H9 (cell line): Measurements from ENCODE around the gene GPC3. TPM values are rescaled to one million over a fixed set of nuclear protein-coding genes. Genes with fewer than 3 reads are reported as not detected.

Experiments
- DNase-seq: peaks from one replicate; pipeline ENCODE4 v3.0.0-alpha.2; 2017
- H2AFZ ChIP-seq: one replicate; pipeline ENCODE4 v1.6.1; 2013; ENCODE audit warnings: mild to moderate bottlenecking, low read length, control low read depth, moderate library complexity
- H2AK5ac ChIP-seq: 2 replicates; pipeline ENCODE4 v1.6.1; 2013; ENCODE audit warnings: low read length, control low read depth, mixed read lengths; ENCODE audit not compliant: insufficient read length
- H2BK120ac ChIP-seq: one replicate; pipeline ENCODE4 v1.6.1; 2013; ENCODE audit warnings: low read depth, mild to moderate bottlenecking, low read length, control low read depth, inconsistent platforms; ENCODE audit not compliant: poor library complexity, severe bottlenecking
- H2BK12ac ChIP-seq: 2 replicates; pipeline ENCODE4 v1.6.1; 2013; ENCODE audit warnings: low read length, control low read depth, mixed read lengths, low read depth; ENCODE audit not compliant: insufficient read length
- H2BK15ac ChIP-seq: 2 replicates; pipeline ENCODE4 v1.6.1; 2013; ENCODE audit warnings: low read depth, low read length, control low read depth
- H2BK20ac ChIP-seq: one replicate; pipeline ENCODE4 v1.6.1; 2013; ENCODE audit warnings: low read depth, mild to moderate bottlenecking, low read length, control low read depth, inconsistent platforms; ENCODE audit not compliant: poor library complexity, severe bottlenecking
- H2BK5ac ChIP-seq: 2 replicates; pipeline ENCODE4 v1.6.1; 2013; ENCODE audit warnings: low read length, control low read depth, mixed read lengths; ENCODE audit not compliant: insufficient read length
- H3K14ac ChIP-seq: 2 replicates; pipeline ENCODE4 v1.6.1; 2013; ENCODE audit warnings: low read length, control low read depth; ENCODE audit not compliant: insufficient read depth
- H3K18ac ChIP-seq: 2 replicates; pipeline ENCODE4 v1.6.1; 2013; ENCODE audit warnings: low read depth, mild to moderate bottlenecking, mixed read lengths, low read length, control low read depth; ENCODE audit not compliant: insufficient read length
- H3K23ac ChIP-seq: 2 replicates; pipeline ENCODE4 v1.6.1; 2013; ENCODE audit warnings: low read length, control low read depth, mixed read lengths, low read depth; ENCODE audit not compliant: insufficient read length
- H3K23me2 ChIP-seq: 2 replicates; pipeline ENCODE4 v1.6.1; 2013; ENCODE audit warnings: low read depth, mild to moderate bottlenecking, mixed read lengths, low read length, control low read depth; ENCODE audit not compliant: insufficient read length, poor library complexity, severe bottlenecking
- H3K27ac ChIP-seq: 2 replicates; pipeline ENCODE4 v1.5.1; 2013; ENCODE audit warnings: low read length, control low read depth, mixed read lengths, low read depth; ENCODE audit not compliant: insufficient read length
- H3K27me3 ChIP-seq: 2 replicates; pipeline ENCODE4 v1.6.1; 2013; ENCODE audit warnings: low read length, control low read depth, inconsistent platforms; ENCODE audit not compliant: insufficient read depth
- H3K4ac ChIP-seq: 2 replicates; pipeline ENCODE4 v1.6.1; 2013; ENCODE audit warnings: low read depth, mild to moderate bottlenecking, control low read depth, inconsistent platforms, low read length, moderate library complexity
- H3K4me1 ChIP-seq: 2 replicates; pipeline ENCODE4 v1.6.1; 2013; ENCODE audit warnings: low read length, control low read depth, inconsistent platforms; ENCODE audit not compliant: insufficient read depth
- H3K4me2 ChIP-seq: 2 replicates; pipeline ENCODE4 v1.6.1; 2013; ENCODE audit warnings: low read length, control low read depth, mixed read lengths; ENCODE audit not compliant: insufficient read length, insufficient read depth
- H3K56ac ChIP-seq: 2 replicates; pipeline ENCODE4 v1.6.1; 2013; ENCODE audit warnings: low read depth, mild to moderate bottlenecking, mixed read lengths, low read length, control low read depth; ENCODE audit not compliant: insufficient read length
- H3K79me1 ChIP-seq: 2 replicates; pipeline ENCODE4 v1.6.1; 2013; ENCODE audit warnings: low read depth, mild to moderate bottlenecking, moderate library complexity, low read length, control low read depth, inconsistent platforms; ENCODE audit not compliant: insufficient read depth, poor library complexity, severe bottlenecking
- H3K79me2 ChIP-seq: 2 replicates; pipeline ENCODE4 v1.6.1; 2013; ENCODE audit warnings: low read length, control low read depth, inconsistent platforms; ENCODE audit not compliant: insufficient read depth
- H3K9ac ChIP-seq: 2 replicates; pipeline ENCODE4 v1.6.1; 2013; ENCODE audit warnings: low read length, control low read depth, mixed read lengths; ENCODE audit not compliant: insufficient read length; ENCODE audit errors: extremely low read depth
- H3K9me3 ChIP-seq: one replicate; pipeline ENCODE4 v1.6.1; 2013; ENCODE audit warnings: low read depth, low read length, inconsistent platforms; ENCODE audit not compliant: control insufficient read depth
- H3T11ph ChIP-seq: one replicate; pipeline ENCODE4 v1.6.1; 2013; ENCODE audit warnings: mild to moderate bottlenecking, low read length, control low read depth, inconsistent platforms
- H4K20me1 ChIP-seq: one replicate; pipeline ENCODE4 v1.6.1; 2013; ENCODE audit not compliant: control insufficient read depth, insufficient read length, insufficient read depth
- H4K5ac ChIP-seq: 2 replicates; pipeline ENCODE4 v1.6.1; 2013; ENCODE audit warnings: low read depth, mild to moderate bottlenecking, mixed read lengths, low read length, control low read depth; ENCODE audit not compliant: insufficient read length
- H4K8ac ChIP-seq: replicated peaks from 2 replicates; pipeline ENCODE4 v1.6.1; 2013; ENCODE audit warnings: low read length, control low read depth, mixed read lengths, low read depth; ENCODE audit not compliant: insufficient read length
- H4K91ac ChIP-seq: 2 replicates; pipeline ENCODE4 v1.6.1; 2013; ENCODE audit warnings: low read depth, mild to moderate bottlenecking, moderate library complexity, mixed read lengths, low read length, control low read depth; ENCODE audit not compliant: insufficient read length
- H3K27ac Mint-ChIP-seq, 3 experiments: 2 replicates in 2 of 3; 3 replicates in 1 of 3; pipeline ENCODE4 v1.8.0; 2020 to 2021; ENCODE audit warnings: mixed read lengths in 3 of 3, mild to moderate bottlenecking in 1 of 3, moderate library complexity in 1 of 3
- H3K27me3 Mint-ChIP-seq: 2 replicates; pipeline ENCODE4 v1.8.0; 2021; ENCODE audit warnings: low read depth, mild to moderate bottlenecking, moderate library complexity, mixed read lengths
- H3K36me3 Mint-ChIP-seq, 3 experiments: 2 replicates in 2 of 3; 3 replicates in 1 of 3; pipeline ENCODE4 v1.8.0; 2020 to 2021; ENCODE audit warnings: low read depth in 3 of 3, mixed read lengths in 3 of 3; ENCODE audit not compliant: insufficient read depth in 1 of 3
- H3K4me1 Mint-ChIP-seq, 2 experiments: 2 replicates each; pipeline ENCODE4 v1.8.0; 2020; ENCODE audit warnings: mixed read lengths in 2 of 2
- H3K4me3 Mint-ChIP-seq, 2 experiments: 2 replicates in 1 of 2; 3 replicates in 1 of 2; pipeline ENCODE4 v1.8.0; 2020 to 2021; ENCODE audit warnings: mild to moderate bottlenecking in 2 of 2, mixed read lengths in 2 of 2, moderate library complexity in 1 of 2
- H3K9me3 Mint-ChIP-seq, 2 experiments: 2 replicates in 1 of 2; 3 replicates in 1 of 2; pipeline ENCODE4 v1.8.0; 2020; ENCODE audit warnings: mild to moderate bottlenecking in 2 of 2, mixed read lengths in 2 of 2, moderate library complexity in 1 of 2
- CTCF ChIP-seq: fragments of 200-600 bp; sonication (generic); conservative IDR thresholded peaks from 3 replicates; pipeline ENCODE4 v1.8.0; 2021; ENCODE audit warnings: antibody characterized with exemption, mild to moderate bottlenecking
- WGBS: extraction: QIAGEN DNeasy Blood & Tissue Kit; methylation state at CpG from one replicate; pipeline ENCODE4 v1.1.7; 2013; ENCODE audit warnings: missing lambda C conversion rate, low lambda C conversion rate, mixed read lengths; ENCODE audit not compliant: insufficient read length; ENCODE audit errors: extremely low coverage; 5-methylcytosine and 5-hydroxymethylcytosine counted together
- total RNA-seq: library from RNA; stranded (reverse); gene quantifications from 2 replicates; pipeline ENCODE4 v1.2.1, GENCODE V29; 2021

The GPC3 gene
- total RNA-seq, 1 experiment from 2014 or later = 108 TPM

- no peaks in the 10 kb centered on the region; the same call in none of the 2 replicates for H3K27me3 Mint-ChIP-seq
- no peak overlapping the region for H2AK5ac ChIP-seq
- no peak for TF ChIP-seq CTCF
- H2BK12ac ChIP-seq = no peak overlapping the region
- H3K9me3 ChIP-seq = no peaks in the 10 kb centered on the region
- H4K20me1 ChIP-seq = no peaks in the 10 kb centered on the region
- H3K27me3 ChIP-seq = no peaks in the 10 kb centered on the region
- H3K18ac ChIP-seq = no peak overlapping the region
- no peak overlapping the region for H2BK5ac ChIP-seq
- no peak overlapping the region for H4K8ac ChIP-seq
- no peak overlapping the region for H3K23ac ChIP-seq
- H3K4ac ChIP-seq = no peak overlapping the region
- no CpG with 5 or more reads among the region's 1 CpG for WGBS
- no peak overlapping the region for H4K5ac ChIP-seq
- H2BK20ac ChIP-seq = no peak overlapping the region
- no peak for DNase-seq
- H3K79me1 ChIP-seq = no peaks in the 10 kb centered on the region
- no peak overlapping the region for H2BK15ac ChIP-seq
- no peaks in the 10 kb centered on the region for H3K23me2 ChIP-seq
- no peak overlapping the region for H3T11ph ChIP-seq
- H3K56ac ChIP-seq = no peak overlapping the region
- no peak overlapping the region for H3K9ac ChIP-seq
- H2AFZ ChIP-seq = no peak overlapping the region
- no peak overlapping the region for H2BK120ac ChIP-seq
- H3K4me1 Mint-ChIP-seq = peaks cover 21 to 23% of the 10 kb centered on the region in 2 experiments
- no peaks in the 10 kb centered on the region for H3K79me2 ChIP-seq
- H3K36me3 Mint-ChIP-seq = peaks cover 7 to 28% (median 9%) of the 10 kb centered on the region in 3 experiments; a peak in 6 of 7 replicates
- H3K9me3 Mint-ChIP-seq = peaks cover 8 to 10% of the 10 kb centered on the region in 2 experiments; a peak in 1 of 5 replicates
- no peak overlapping the region for H3K14ac ChIP-seq
- no peak overlapping the region for H3K4me3 Mint-ChIP-seq
- no peaks in the 10 kb centered on the region for H3K4me1 ChIP-seq
- H3K27ac Mint-ChIP-seq = no peak overlapping the region
- H3K4me2 ChIP-seq = no peak overlapping the region
- H4K91ac ChIP-seq = no peak overlapping the region
- H3K27ac ChIP-seq = no peak overlapping the region
Measured at GRCh38 chrX:133868682-133869081, 116.7 kb downstream of the GPC3 start.
